ENCODE data around the gene DNAH1. TPM values are rescaled to one million over a fixed set of nuclear protein-coding genes. Genes with fewer than 3 reads are reported as not detected.

The DNAH1 gene
- total RNA-seq, 1 donor from 2014 or later = 2.2 TPM

DNA sequence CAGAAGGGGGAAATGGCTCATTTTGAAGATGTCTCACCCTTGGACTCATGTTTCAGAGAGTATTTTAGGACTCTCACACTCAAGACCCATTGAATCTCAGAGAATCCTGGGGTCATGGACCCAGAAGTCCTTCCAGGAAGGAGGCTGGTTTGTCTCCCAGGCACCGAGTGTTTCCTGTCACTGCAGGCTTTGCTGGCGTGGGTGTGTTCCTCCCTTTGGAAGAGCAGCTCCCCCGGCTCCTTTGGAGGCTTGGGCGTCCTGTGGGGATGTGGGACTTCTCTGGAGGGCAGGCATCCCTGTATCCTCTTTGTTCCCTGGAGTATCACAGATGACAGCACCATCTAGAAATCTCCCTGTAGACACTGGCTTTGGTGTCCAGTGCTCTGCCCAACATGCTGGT is 40.0 kb downstream of the DNAH1 start:
- intact Hi-C loops (cut with micrococcal nuclease) = no loop called here
- Histone ChIP-seq H3K27me3 (ENCODE audit: low read depth) (no peaks in the 10 kb centered on the region), H3K4me1 (no peaks in the 10 kb centered on the region), H3K4me3 (no peak overlapping the region), H3K27ac (replicated peaks) (no peak overlapping the region), H3K9me3 (replicated peaks) (no peaks in the 10 kb centered on the region), H3K36me3 (peaks cover 54% of the 10 kb centered on the region)
- no peak for DNase-seq
- TF ChIP-seq, protein P1, sequence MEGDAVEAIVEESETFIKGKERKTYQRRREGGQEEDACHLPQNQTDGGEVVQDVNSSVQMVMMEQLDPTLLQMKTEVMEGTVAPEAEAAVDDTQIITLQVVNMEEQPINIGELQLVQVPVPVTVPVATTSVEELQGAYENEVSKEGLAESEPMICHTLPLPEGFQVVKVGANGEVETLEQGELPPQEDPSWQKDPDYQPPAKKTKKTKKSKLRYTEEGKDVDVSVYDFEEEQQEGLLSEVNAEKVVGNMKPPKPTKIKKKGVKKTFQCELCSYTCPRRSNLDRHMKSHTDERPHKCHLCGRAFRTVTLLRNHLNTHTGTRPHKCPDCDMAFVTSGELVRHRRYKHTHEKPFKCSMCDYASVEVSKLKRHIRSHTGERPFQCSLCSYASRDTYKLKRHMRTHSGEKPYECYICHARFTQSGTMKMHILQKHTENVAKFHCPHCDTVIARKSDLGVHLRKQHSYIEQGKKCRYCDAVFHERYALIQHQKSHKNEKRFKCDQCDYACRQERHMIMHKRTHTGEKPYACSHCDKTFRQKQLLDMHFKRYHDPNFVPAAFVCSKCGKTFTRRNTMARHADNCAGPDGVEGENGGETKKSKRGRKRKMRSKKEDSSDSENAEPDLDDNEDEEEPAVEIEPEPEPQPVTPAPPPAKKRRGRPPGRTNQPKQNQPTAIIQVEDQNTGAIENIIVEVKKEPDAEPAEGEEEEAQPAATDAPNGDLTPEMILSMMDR (IDR thresholded peaks at IDR 0.05; ENCODE audit: borderline replicate concordance) = no peak

DNA sequence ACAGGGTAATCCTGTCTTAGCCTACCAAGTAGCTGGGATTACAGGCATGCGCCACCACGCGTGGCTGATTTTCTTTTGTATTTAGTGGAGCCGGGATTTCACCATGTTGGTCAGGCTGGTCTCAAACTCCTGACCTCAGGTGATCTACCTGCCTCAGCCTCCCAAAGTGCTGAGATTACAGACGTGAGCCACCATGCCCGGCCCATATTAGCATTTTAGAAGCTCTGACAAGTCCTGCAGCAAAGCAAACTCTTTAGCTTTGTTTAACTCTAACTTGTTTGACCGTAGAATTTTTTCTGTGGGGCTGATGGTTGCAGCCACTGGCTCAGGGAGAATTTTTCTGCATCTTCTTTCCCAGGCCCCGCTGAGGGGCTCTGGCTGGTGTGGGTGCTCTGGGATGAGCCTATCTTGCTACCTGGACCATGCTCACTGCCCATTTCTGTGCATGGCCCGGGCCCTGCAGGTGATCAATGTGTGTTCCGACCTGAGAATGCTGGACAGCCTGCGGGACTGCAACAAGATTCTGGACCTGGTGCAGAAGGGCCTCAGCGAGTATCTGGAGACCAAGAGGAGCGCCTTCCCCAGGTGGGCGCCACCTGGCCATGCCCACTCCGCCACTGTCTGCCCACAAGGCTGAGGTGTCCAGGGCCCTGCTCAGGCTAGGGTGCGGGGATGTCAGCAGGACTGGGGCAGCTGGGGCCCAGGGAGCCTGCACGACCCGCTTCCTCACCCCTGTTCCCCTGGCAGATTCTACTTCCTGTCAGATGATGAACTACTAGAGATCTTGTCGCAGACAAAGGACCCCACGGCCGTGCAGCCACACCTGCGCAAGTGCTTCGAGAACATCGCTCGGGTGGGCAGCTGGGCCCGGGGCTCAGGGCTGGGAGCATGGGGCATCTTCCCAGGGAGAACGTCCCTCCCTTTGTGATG is 41.3 kb downstream of the DNAH1 start:
- intact Hi-C loops (cut with micrococcal nuclease) = no loop called here
- Histone ChIP-seq H3K4me1 (no peaks in the 10 kb centered on the region), H3K9me3 (replicated peaks) (no peaks in the 10 kb centered on the region), H3K4me3 (no peak overlapping the region), H3K36me3 (peaks cover 60% of the 10 kb centered on the region), H3K27ac (replicated peaks) (no peak overlapping the region), H3K27me3 (ENCODE audit: low read depth) (no peaks in the 10 kb centered on the region)
- DNase-seq = no peak
- TF ChIP-seq, protein P1 (IDR thresholded peaks at IDR 0.05; ENCODE audit: borderline replicate concordance) = no peak

DNA sequence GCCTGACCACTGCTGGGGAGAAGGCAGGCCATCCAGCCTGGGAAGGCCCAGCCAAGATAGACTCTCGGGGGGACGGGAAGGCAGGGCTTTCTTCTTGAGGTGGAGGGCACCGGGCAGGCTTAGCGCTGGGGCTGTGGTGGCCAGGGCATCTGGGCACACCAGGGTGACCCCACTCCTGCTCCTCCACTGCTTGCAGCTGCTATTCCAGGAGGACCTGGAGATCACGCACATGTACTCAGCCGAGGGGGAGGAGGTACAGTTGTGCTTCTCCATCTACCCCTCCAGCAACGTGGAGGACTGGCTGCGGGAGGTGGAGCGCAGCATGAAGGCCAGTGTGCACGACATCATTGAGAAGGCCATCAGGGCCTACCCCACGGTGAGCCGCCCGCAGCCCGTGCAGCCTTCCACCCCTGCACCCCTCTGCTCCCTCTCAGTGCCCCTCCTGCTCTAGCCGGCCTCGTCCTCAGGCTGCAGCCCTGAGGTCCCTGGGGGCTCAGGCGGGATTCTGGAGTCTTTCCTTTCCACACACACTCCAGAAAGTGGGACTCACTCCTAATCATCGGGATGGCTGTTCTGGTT is 42.3 kb downstream of the DNAH1 start:
- intact Hi-C loops (cut with micrococcal nuclease) = no loop called here
- Histone ChIP-seq H3K27me3 (ENCODE audit: low read depth) (no peaks in the 10 kb centered on the region), H3K27ac (replicated peaks) (no peak overlapping the region), H3K4me1 (no peaks in the 10 kb centered on the region), H3K36me3 (peaks cover 62% of the 10 kb centered on the region), H3K9me3 (replicated peaks) (no peaks in the 10 kb centered on the region), H3K4me3 (no peak overlapping the region)
- TF ChIP-seq, protein P1 (IDR thresholded peaks at IDR 0.05; ENCODE audit: borderline replicate concordance) = no peak
- no peak for DNase-seq

- Histone ChIP-seq H3K27me3 (ENCODE audit: low read depth) (no peaks in the 10 kb centered on the region), H3K36me3 (peaks cover 58% of the 10 kb centered on the region), H3K27ac (replicated peaks) (no peak overlapping the region), H3K4me1 (no peaks in the 10 kb centered on the region), H3K4me3 (no peak overlapping the region), H3K9me3 (replicated peaks) (no peaks in the 10 kb centered on the region)
- intact Hi-C loops (cut with micrococcal nuclease) = no loop called here
- no peak for DNase-seq
- TF ChIP-seq, protein P1 (IDR thresholded peaks at IDR 0.05; ENCODE audit: borderline replicate concordance) = no peak
Measured at GRCh38 chr3:52359116-52359855, 43.2 kb downstream of the DNAH1 start.

GRCh38 chr3:52361011-52361410 is 44.9 kb downstream of the DNAH1 start:
- H3K36me3 ChIP-seq = peaks cover 55% of the 10 kb centered on the region
- DNase-seq = no peak
- no peak overlapping the region for H3K27ac ChIP-seq (replicated peaks)
- no peak overlapping the region for H3K4me3 ChIP-seq
- no peaks in the 10 kb centered on the region for H3K27me3 ChIP-seq (ENCODE audit: low read depth)
- no peaks in the 10 kb centered on the region for H3K9me3 ChIP-seq (replicated peaks)
- TF ChIP-seq, protein P1 (IDR thresholded peaks at IDR 0.05; ENCODE audit: borderline replicate concordance) = no peak
- H3K4me1 ChIP-seq = no peaks in the 10 kb centered on the region
- intact Hi-C loops (cut with micrococcal nuclease) = no loop called here

Data from left ventricle myocardium inferior (tissue), 1 donor.